HepG2 (cell line): Measurements from ENCODE around the gene ISCA2.

Experiments used
- CTCF ChIP-seq: sonication (generic); formaldehyde crosslinking; IDR thresholded peaks from 2 replicates; pipeline ENCODE4 v1.5.0; 2020; ENCODE audit warnings: mild to moderate bottlenecking, missing genetic modification reagents, moderate library complexity
- ETS1 ChIP-seq: sonication (generic); formaldehyde crosslinking; IDR thresholded peaks from 2 replicates; pipeline ENCODE4 v1.4.0; 2020; ENCODE audit warnings: missing genetic modification reagents
- HIVEP1 ChIP-seq: sonication (generic); formaldehyde crosslinking; IDR thresholded peaks from 2 replicates; pipeline ENCODE4 v1.4.0; 2020; ENCODE audit warnings: mild to moderate bottlenecking, missing genetic modification reagents
- NFYB ChIP-seq: sonication (generic); formaldehyde crosslinking; IDR thresholded peaks from 2 replicates; pipeline ENCODE4 v1.4.0; 2020; ENCODE audit warnings: missing genetic modification reagents
- RAD21 ChIP-seq: fragments of 450-650 bp; formaldehyde crosslinking; IDR thresholded peaks from 2 replicates; pipeline ENCODE4 v1.5.0; 2020; ENCODE audit warnings: mild to moderate bottlenecking
- TCF7 ChIP-seq: sonication (generic); IDR thresholded peaks from 2 replicates; pipeline ENCODE4 v1.6.1; 2016; ENCODE audit warnings: antibody characterized with exemption, low read depth
- ZNF609 ChIP-seq: sonication (generic); formaldehyde crosslinking; IDR thresholded peaks from 2 replicates; pipeline ENCODE4 v1.4.0; 2020; ENCODE audit warnings: mild to moderate bottlenecking, missing genetic modification reagents, borderline replicate concordance

- TF ChIP-seq TCF7 (no peak), ZNF609 (CRISPR knock-in tag) (no peak), HIVEP1 (CRISPR knock-in tag) (no peak), RAD21 (CRISPR knock-in tag) (no peak), ETS1 (CRISPR knock-in tag) (no peak), CTCF (peak; percentile 38), NFYB (CRISPR knock-in tag) (no peak)
Measured at GRCh38 chr14:74531467-74531866, 37.9 kb downstream of the ISCA2 start.
